CD1c-positive myeloid dendritic cell (primary cell): Measurements from ENCODE around the gene ANKRD42.

Experiments
- DNase-seq: peaks from one replicate; pipeline ENCODE4 v3.0.0-alpha.2; 2016; ENCODE audit errors: extremely low spot score

Gene ANKRD42

GRCh38 chr11:83287631-83288030 is 94.1 kb downstream of the ANKRD42 start:
- no peak for DNase-seq

- DNase-seq: peak; percentile 48
Observed at GRCh38 chr11:83292709-83293456, 99.4 kb downstream of the ANKRD42 start.

- no peak for DNase-seq
Observed at GRCh38 chr11:83293457-83293774, 99.9 kb downstream of the ANKRD42 start.

- no peak for DNase-seq
Observed at GRCh38 chr11:83294208-83294607, 100.7 kb downstream of the ANKRD42 start.
